GM12801 (cell line): ENCODE data around the gene ABHD8.

Source experiments
- CTCF ChIP-seq: IDR thresholded peaks from one replicate; pipeline ENCODE4 v1.5.1; 2011; ENCODE audit warnings: control low read depth; ENCODE audit not compliant: insufficient read length; ENCODE audit errors: extremely low read depth

ABHD8 gene

GRCh38 chr19:17305517-17306284 is 2.5 kb upstream of the ABHD8 start, which contains the start of gene MRPL34:
Gene MRPL34 (plus strand): TSS chr19:17305872. CDS start chr19:17305893, 21 bp downstream.
- no peak for TF ChIP-seq CTCF

- no peak for TF ChIP-seq CTCF
Observed at GRCh38 chr19:17305216-17305516, 1.9 kb upstream of the ABHD8 start.

GRCh38 chr19:17304386-17305215 is 1.4 kb upstream of the ABHD8 start:
- TF ChIP-seq CTCF = no peak

GRCh38 chr19:17303940-17304267 is 679 bp upstream of the ABHD8 start:
- TF ChIP-seq CTCF = no peak

- TF ChIP-seq CTCF = no peak
Observed at GRCh38 chr19:17302391-17303166, 646 bp downstream of the ABHD8 start.

DNA sequence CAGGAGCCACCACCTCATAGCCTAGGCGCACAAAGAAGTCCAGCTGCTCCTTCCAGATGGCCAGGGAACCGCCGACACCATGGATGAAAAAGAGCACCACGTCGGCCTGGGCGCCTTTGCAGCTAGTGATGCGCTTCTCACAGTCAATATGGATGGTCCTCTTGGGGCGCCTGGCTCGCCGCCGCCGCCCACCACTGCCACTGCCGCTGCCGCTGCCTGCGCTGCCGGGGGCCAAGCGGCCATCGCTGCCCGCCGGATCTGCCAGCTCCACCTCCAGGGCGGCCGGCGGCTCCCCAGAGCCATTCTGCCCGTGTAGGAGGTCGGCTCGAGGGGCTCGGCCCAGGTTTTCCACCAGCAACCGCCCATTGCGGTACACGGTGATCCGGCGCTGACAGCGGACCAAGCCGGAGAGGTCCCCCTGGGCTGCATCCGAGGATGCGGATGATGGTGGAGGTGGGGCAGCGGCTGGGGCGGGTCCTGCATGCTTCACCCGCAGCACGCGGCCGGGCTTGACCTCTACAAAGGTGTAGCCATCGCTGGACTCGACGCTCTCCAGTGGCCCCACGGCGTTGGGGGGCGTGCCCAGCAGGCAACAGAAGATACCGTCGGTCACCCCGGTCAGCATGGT is 2.1 kb downstream of the ABHD8 start:
- no peak for TF ChIP-seq CTCF

DNA sequence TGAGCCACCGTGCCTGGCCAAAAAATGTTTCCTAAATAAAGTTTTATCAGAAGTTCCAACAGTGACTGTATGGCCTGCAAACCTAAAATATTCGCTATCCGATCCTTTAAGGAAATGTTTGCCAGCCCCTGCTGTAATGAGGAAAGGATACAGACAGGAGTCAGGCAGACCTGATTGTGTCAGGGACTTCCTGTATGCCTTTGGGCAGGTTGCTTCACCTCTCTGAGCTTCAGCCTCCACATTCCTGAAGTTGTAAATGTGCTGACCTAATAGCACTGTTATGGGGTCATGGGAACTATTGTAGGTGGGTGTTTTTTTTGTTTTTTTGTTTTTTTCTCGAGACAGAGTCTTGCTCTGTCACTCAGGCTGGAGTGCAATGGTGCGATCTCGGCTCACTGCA is 6.2 kb downstream of the ABHD8 start:
- no peak for TF ChIP-seq CTCF
